HEK293 (cell line): ENCODE measurements around the gene CDH23.

Source experiments
- ATF2 ChIP-seq: fragments of 450-650 bp; formaldehyde crosslinking; IDR thresholded peaks from 2 replicates; pipeline ENCODE4 v1.5.1; 2016; ENCODE audit warnings: missing biosample characterization, missing genetic modification characterization, low read depth
- CTCF ChIP-seq: fragments of 450-650 bp; formaldehyde crosslinking; IDR thresholded peaks from 2 replicates; pipeline ENCODE4 v1.5.1; 2016; ENCODE audit warnings: missing biosample characterization, missing genetic modification characterization
- SETDB1 ChIP-seq: IDR thresholded peaks from one replicate; pipeline ENCODE4 v1.6.1; 2017; ENCODE audit warnings: mild to moderate bottlenecking, low read length, moderate library complexity, mixed read lengths; ENCODE audit not compliant: insufficient read length
- YY1 ChIP-seq: fragments of 450-650 bp; formaldehyde crosslinking; IDR thresholded peaks from 2 replicates; pipeline ENCODE4 v1.5.1; 2018; ENCODE audit warnings: missing biosample characterization, missing genetic modification characterization
- ZNF146 ChIP-seq: fragments of 450-650 bp; formaldehyde crosslinking; IDR thresholded peaks from 2 replicates; pipeline ENCODE4 v1.5.1; 2016; ENCODE audit warnings: missing biosample characterization, missing genetic modification characterization
- ZNF174 ChIP-seq: fragments of 450-650 bp; formaldehyde crosslinking; IDR thresholded peaks from 2 replicates; pipeline ENCODE4 v1.5.0; 2017; ENCODE audit warnings: missing biosample characterization, mild to moderate bottlenecking, missing genetic modification characterization
- ZNF19 ChIP-seq: fragments of 450-650 bp; formaldehyde crosslinking; IDR thresholded peaks from 2 replicates; pipeline ENCODE4; 2016; ENCODE audit warnings: missing biosample characterization, missing genetic modification characterization, low read depth
- ZNF580 ChIP-seq: fragments of 450-650 bp; formaldehyde crosslinking; IDR thresholded peaks from 2 replicates; pipeline ENCODE4 v1.5.1; 2016; ENCODE audit warnings: missing biosample characterization, missing genetic modification characterization
- TF ChIP-seq, protein P1 (sequence below): fragments of 450-650 bp; formaldehyde crosslinking; IDR thresholded peaks from 2 replicates; pipeline ENCODE4 v1.5.1; 2016; ENCODE audit warnings: missing biosample characterization, missing genetic modification characterization

DNA sequence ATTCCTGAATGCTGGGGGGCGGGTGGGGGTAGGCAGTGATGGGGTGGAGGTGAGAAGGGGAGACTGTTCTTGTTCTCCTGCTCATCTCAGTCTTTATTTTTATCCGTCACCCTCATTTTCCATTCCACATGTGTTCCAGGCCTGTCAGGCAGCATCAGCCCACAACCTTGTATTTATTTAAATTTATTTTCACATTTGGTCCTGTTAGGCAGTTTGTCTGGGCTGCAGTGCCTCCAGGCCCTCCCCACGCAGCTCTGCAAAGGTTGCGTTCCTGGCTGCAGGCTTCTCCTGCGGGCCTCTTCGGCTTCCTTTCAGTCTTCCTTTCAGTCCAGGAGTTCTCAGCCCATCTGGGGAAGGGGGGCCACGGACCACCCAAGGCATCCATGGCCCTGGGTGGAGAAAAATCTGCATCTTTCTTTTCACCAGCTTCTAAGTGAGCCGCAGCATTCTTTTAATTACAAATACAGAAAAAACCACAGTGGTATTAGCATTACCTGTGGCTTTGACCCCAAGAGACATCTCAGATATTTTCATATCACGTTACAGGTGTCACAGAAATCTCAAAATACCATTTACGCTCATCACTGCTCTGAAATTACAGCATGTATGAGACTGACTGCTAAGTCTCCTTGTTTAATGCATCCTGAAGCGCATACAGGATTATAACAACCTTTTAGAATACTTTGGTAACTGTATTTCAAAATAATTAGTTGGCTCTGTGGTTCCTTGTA lies 228.9 kb downstream of the CDH23 start:
- TF ChIP-seq ZNF146 (tag by site-specific recombination): no peak
- no peak for TF ChIP-seq CTCF (tag by site-specific recombination)
- no peak for TF ChIP-seq ZNF19 (tag by site-specific recombination)
- TF ChIP-seq ZNF580 (tag by site-specific recombination): no peak
- no peak for TF ChIP-seq YY1
- no peak for TF ChIP-seq SETDB1
- TF ChIP-seq, protein P1, sequence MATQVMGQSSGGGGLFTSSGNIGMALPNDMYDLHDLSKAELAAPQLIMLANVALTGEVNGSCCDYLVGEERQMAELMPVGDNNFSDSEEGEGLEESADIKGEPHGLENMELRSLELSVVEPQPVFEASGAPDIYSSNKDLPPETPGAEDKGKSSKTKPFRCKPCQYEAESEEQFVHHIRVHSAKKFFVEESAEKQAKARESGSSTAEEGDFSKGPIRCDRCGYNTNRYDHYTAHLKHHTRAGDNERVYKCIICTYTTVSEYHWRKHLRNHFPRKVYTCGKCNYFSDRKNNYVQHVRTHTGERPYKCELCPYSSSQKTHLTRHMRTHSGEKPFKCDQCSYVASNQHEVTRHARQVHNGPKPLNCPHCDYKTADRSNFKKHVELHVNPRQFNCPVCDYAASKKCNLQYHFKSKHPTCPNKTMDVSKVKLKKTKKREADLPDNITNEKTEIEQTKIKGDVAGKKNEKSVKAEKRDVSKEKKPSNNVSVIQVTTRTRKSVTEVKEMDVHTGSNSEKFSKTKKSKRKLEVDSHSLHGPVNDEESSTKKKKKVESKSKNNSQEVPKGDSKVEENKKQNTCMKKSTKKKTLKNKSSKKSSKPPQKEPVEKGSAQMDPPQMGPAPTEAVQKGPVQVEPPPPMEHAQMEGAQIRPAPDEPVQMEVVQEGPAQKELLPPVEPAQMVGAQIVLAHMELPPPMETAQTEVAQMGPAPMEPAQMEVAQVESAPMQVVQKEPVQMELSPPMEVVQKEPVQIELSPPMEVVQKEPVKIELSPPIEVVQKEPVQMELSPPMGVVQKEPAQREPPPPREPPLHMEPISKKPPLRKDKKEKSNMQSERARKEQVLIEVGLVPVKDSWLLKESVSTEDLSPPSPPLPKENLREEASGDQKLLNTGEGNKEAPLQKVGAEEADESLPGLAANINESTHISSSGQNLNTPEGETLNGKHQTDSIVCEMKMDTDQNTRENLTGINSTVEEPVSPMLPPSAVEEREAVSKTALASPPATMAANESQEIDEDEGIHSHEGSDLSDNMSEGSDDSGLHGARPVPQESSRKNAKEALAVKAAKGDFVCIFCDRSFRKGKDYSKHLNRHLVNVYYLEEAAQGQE: no peak
- TF ChIP-seq ZNF174 (tag by site-specific recombination): no peak
- no peak for TF ChIP-seq ATF2 (tag by site-specific recombination)
